ENCODE data around the gene LOXL3. TPM values are rescaled to one million over a fixed set of nuclear protein-coding genes. Genes with fewer than 3 reads are reported as not detected.

LOXL3 gene
- total RNA-seq, 1 donor from 2014 or later = 2.3 TPM

GRCh38 chr2:74505448-74506246 is 48.1 kb downstream of the LOXL3 start:
- no peak for DNase-seq
- H3K9me3 Mint-ChIP-seq = no peaks in the 10 kb centered on the region
- no peak overlapping the region for H3K27ac Mint-ChIP-seq
- peaks cover 58% of the 10 kb centered on the region for H3K4me1 Mint-ChIP-seq
- peaks cover 33% of the 10 kb centered on the region for H3K36me3 Mint-ChIP-seq (ENCODE audit: low read depth)
- TF ChIP-seq, protein P1, sequence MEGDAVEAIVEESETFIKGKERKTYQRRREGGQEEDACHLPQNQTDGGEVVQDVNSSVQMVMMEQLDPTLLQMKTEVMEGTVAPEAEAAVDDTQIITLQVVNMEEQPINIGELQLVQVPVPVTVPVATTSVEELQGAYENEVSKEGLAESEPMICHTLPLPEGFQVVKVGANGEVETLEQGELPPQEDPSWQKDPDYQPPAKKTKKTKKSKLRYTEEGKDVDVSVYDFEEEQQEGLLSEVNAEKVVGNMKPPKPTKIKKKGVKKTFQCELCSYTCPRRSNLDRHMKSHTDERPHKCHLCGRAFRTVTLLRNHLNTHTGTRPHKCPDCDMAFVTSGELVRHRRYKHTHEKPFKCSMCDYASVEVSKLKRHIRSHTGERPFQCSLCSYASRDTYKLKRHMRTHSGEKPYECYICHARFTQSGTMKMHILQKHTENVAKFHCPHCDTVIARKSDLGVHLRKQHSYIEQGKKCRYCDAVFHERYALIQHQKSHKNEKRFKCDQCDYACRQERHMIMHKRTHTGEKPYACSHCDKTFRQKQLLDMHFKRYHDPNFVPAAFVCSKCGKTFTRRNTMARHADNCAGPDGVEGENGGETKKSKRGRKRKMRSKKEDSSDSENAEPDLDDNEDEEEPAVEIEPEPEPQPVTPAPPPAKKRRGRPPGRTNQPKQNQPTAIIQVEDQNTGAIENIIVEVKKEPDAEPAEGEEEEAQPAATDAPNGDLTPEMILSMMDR (IDR thresholded peaks at IDR 0.05) = no peak
- intact Hi-C loops (cut with micrococcal nuclease) = loop anchor here (10.0 kb wide), 2 partner anchors 149 to 329 kb away; partner anchors contain the start of genes HK2 and SEMA4F
- CTCF ChIA-PET = interaction anchor here (1.4 to 3.2 kb wide), 4 partner anchors 23 to 83 kb away, joined by 4 to 30 read pairs (median 14); partner anchors contain the start of genes CCDC142 and TTC31
- H3K4me3 Mint-ChIP-seq = no peak overlapping the region
- POLR2A ChIA-PET = interaction anchor here (2.7 to 5.6 kb wide), 3 partner anchors 10 to 25 kb away, joined by 18 to 63 read pairs (median 35); partner anchors contain the start of genes AUP1, HTRA2 and TLX2
- ATAC-seq (ENCODE audit: low read depth) = no peak
- peaks cover 28% of the 10 kb centered on the region for H3K27me3 Mint-ChIP-seq

- peaks cover 33% of the 10 kb centered on the region for H3K36me3 Mint-ChIP-seq (ENCODE audit: low read depth)
- H3K27me3 Mint-ChIP-seq = peaks cover 26% of the 10 kb centered on the region
- CTCF ChIA-PET = interaction anchor here (1.0 to 2.5 kb wide), 3 partner anchors 32 to 85 kb away, joined by 3 to 12 read pairs (median 8); partner anchors contain the start of gene MRPL53
- intact Hi-C loops (cut with micrococcal nuclease) = loop anchor here (10.0 kb wide), 2 partner anchors 150 to 330 kb away; partner anchors contain the start of genes HK2 and SEMA4F
- POLR2A ChIA-PET = interaction anchor here (1.1 to 2.8 kb wide), 5 partner anchors 11 to 84 kb away, joined by 3 to 35 read pairs (median 4); partner anchors contain the start of genes AUP1, DQX1, HTRA2 and INO80B
- peaks cover 65% of the 10 kb centered on the region for H3K4me1 Mint-ChIP-seq
- H3K9me3 Mint-ChIP-seq = no peaks in the 10 kb centered on the region
- peak overlapping the region; percentile 63 for H3K4me3 Mint-ChIP-seq
- TF ChIP-seq, protein P1 (IDR thresholded peaks at IDR 0.05) = no peak
- ATAC-seq (ENCODE audit: low read depth) (no peak), DNase-seq (no peak)
- no peak overlapping the region for H3K27ac Mint-ChIP-seq
These were observed 49.2 kb downstream of the LOXL3 start for GRCh38 chr2:74504591-74504990.

DNA sequence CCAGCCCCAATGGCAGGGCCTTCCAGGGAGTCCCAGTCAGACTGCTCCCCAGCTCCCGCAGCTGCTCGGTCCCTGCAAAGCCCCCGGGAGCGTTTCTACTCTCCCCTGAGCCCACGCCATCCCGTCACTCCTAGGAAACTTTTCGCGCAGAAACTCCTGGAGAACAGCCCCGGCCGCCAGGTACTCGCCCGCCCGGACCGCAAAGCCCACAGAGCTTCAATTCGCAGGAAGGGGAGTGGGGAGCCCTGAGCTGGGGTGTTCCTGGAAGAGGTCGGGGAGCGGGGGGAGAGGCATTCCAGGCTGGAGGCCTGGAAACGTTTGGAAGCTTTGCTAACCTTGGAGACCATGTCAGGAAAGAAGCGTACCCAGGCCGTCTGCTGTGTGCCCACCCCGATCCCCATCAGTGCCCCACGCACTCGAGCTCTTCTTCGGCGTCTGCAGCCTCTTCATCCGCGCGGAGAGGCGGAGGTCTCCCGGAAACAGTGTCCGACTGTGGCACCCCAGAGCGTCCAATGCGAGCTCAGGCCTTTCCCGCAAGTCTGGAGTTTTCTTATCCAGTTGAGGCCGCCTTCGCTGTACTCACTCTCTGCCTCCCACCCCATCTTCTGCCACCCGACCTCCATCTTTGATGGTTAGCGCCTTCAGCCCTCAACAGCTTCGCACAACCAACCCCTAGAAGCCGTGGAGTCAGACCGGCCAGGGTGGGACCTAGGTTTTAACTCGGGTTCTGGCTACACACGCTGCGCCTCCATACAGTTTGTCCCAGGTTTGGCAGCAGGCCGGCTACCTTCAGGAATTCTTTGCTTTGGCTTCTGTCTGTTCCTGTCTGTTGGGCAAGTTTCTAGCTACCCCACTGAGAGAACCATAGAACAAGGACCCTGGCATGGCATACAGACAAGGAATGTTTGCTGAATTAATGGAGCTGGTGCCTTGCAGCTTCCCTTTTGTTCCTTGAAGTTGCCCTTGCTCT is 50.0 kb downstream of the LOXL3 start:
- Mint-ChIP-seq H3K27me3 (peaks cover 31% of the 10 kb centered on the region), H3K36me3 (ENCODE audit: low read depth) (peaks cover 33% of the 10 kb centered on the region), H3K4me1 (peaks cover 70% of the 10 kb centered on the region), H3K27ac (peak overlapping the region; percentile 63), H3K9me3 (no peaks in the 10 kb centered on the region), H3K4me3 (peak overlapping the region; percentile 81)
- CTCF ChIA-PET = interaction anchor here (0.7 to 2.5 kb wide), 8 partner anchors 16 to 86 kb away, joined by 3 to 12 read pairs (median 4); partner anchors contain the start of genes CCDC142, MRPL53 and TTC31
- TF ChIP-seq, protein P1 (IDR thresholded peaks at IDR 0.05) = no peak
- POLR2A ChIA-PET = interaction anchor here (0.7 to 2.8 kb wide), 13 partner anchors 9 to 85 kb away, joined by 3 to 35 read pairs (median 5); partner anchors contain the start of genes AUP1, CCDC142, DQX1 and HTRA2
- intact Hi-C loops (cut with micrococcal nuclease) = loop anchor here (1.0 to 10.0 kb wide), 5 partner anchors 20 to 331 kb away; partner anchors contain the start of genes C2orf81, HK2, SEMA4F and TTC31
- DNase-seq = no peak
- ATAC-seq (ENCODE audit: low read depth) = no peak

DNA sequence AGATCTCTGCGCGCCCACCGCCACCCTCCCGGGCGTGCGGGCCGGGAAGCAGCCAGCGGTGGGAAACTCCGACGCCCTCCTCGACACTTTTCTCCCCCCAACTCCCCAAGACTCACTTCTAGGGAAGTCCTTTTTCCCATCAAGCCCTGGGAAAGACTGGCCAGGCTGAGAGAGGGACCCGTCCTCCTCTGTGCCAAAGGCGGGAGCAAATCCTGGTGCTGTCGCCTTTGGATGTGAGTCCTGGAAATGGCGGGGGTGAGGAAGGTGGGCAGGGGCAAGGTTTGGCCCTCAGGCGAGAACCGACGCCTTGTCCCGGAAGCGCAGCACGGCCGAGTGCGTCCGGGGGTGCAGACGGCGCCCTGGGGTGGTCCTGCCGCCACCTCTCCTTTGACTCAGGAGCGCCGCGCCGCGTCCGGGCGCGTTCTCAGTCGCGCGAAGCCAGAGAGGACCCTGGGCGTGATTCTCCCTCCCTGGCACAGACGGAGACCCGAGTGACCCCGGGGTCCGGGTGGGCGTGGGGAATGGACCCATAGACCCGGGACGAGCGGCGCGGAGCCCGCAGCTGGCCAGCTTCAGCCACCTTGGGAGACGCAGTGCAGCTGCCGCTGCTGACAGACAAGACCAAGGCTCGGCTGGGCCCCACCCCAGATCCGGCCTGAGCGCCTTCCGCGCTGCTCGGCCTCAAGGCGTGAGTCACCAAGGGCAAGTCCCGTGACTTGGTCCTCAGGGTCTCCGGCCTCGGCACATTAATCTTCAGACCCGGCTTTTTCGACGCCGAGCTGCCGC is 50.8 kb downstream of the LOXL3 start:
- Mint-ChIP-seq H3K27me3 (peaks cover 38% of the 10 kb centered on the region), H3K9me3 (no peaks in the 10 kb centered on the region), H3K4me3 (peak overlapping the region; percentile 81), H3K4me1 (peaks cover 70% of the 10 kb centered on the region), H3K36me3 (ENCODE audit: low read depth) (peaks cover 33% of the 10 kb centered on the region), H3K27ac (peak overlapping the region; percentile 63)
- TF ChIP-seq, protein P1 (IDR thresholded peaks at IDR 0.05) = no peak
- intact Hi-C loops (cut with micrococcal nuclease) = loop anchor here (1.0 to 10.0 kb wide), 5 partner anchors 20 to 332 kb away; partner anchors contain the start of genes C2orf81, HK2, SEMA4F and TTC31
- ChIA-PET POLR2A (interaction anchor here (0.7 to 2.8 kb wide), 9 partner anchors 12 to 82 kb away, joined by 3 to 35 read pairs (median 5); partner anchors contain the start of genes AUP1, CCDC142, HTRA2 and MRPL53), CTCF (interaction anchor here (0.7 to 2.5 kb wide), 6 partner anchors 17 to 86 kb away, joined by 3 to 12 read pairs (median 4); partner anchors contain the start of genes CCDC142 and TTC31)
- ATAC-seq (ENCODE audit: low read depth) = peak; percentile 39
- peak; percentile 67 for DNase-seq

Measured in activated B cell treated with CpG ODN at 0.5 μM for 24 hours (primary cell).